AG04449 (cell line): Measurements from ENCODE around the gene TMEM108.

Experiments used
- CTCF ChIA-PET: fragments of 350-600 bp; formaldehyde crosslinking; extraction: SDS; loops from one replicate; lab custom pipeline; 2021; ENCODE audit warnings: antibody characterized with exemption; lab: Yijun Ruan, JAX
- POLR2A ChIA-PET: fragments of 400-600, 350-600 bp; formaldehyde crosslinking; extraction: SDS; loops from one replicate; lab custom pipeline; 2020; ENCODE audit warnings: antibody characterized with exemption, inconsistent platforms; lab: Yijun Ruan, JAX
- DNase-seq: peaks from one replicate; pipeline ENCODE4 v3.0.0-alpha.2; 2010; ENCODE audit warnings: low read depth, low spot score
- H3K4me3 ChIP-seq: 2 replicates; pipeline ENCODE4 v1.5.1; 2011; ENCODE audit warnings: low read depth, mild to moderate bottlenecking, control low read depth, low read length
- CTCF ChIP-seq: IDR thresholded peaks from one replicate; pipeline ENCODE4 v1.5.1; 2011; ENCODE audit warnings: mild to moderate bottlenecking, moderate library complexity, low read length, control low read depth, inconsistent platforms; ENCODE audit not compliant: insufficient read depth; ENCODE audit errors: missing control alignments

The TMEM108 gene

GRCh38 chr3:133264920-133265319, 226.7 kb downstream of the TMEM108 start:
- ChIA-PET CTCF (no interaction called here), POLR2A (no interaction called here)
- DNase-seq, result no peak

GRCh38 chr3:133268726-133269134, 230.5 kb downstream of the TMEM108 start:
- POLR2A ChIA-PET, result no interaction called here
- TF ChIP-seq CTCF, result no peak
- no peak for DNase-seq
- H3K4me3 ChIP-seq, result no peak overlapping the region
- CTCF ChIA-PET, result no interaction called here

More at GRCh38 chr3:133264920-133265319, 226.7 kb downstream of the TMEM108 start:
- no peak overlapping the region for H3K4me3 ChIP-seq
- TF ChIP-seq CTCF, result no peak

- no peak for TF ChIP-seq CTCF
- no peak for DNase-seq
- POLR2A ChIA-PET, result no interaction called here
- H3K4me3 ChIP-seq, result no peak overlapping the region
- CTCF ChIA-PET, result no interaction called here
Measured at GRCh38 chr3:133269393-133269792, 231.2 kb downstream of the TMEM108 start.

- no peak overlapping the region for H3K4me3 ChIP-seq
- no peak for TF ChIP-seq CTCF
- DNase-seq, result no peak
- CTCF ChIA-PET, result no interaction called here
- POLR2A ChIA-PET, result no interaction called here
Measured at GRCh38 chr3:133270631-133271030, 232.4 kb downstream of the TMEM108 start.

- H3K4me3 ChIP-seq, result no peak overlapping the region
- no peak for DNase-seq
- ChIA-PET CTCF (no interaction called here), POLR2A (no interaction called here)
- no peak for TF ChIP-seq CTCF
Measured at GRCh38 chr3:133271042-133271441, 232.9 kb downstream of the TMEM108 start.

- POLR2A ChIA-PET, result no interaction called here
- CTCF ChIA-PET, result interaction anchor here (1.1 kb wide), 1 partner anchor 13 kb away, joined by 3 read pairs; no protein-coding TSS in a partner anchor
- no peak for TF ChIP-seq CTCF
- H3K4me3 ChIP-seq, result no peak overlapping the region
- DNase-seq, result no peak
Measured at GRCh38 chr3:133271539-133271938, 233.3 kb downstream of the TMEM108 start.
